HS-5 (cell line): Measurements from ENCODE around the gene KRTAP5-5.
A peak's percentile ranks its signal among the peaks of the same experiment; 100 is the strongest.
"Not testable (repeated sequence)": the region's sequence is repeated elsewhere in the genome, so short reads cannot be mapped to it uniquely, and the experiment has no call there.

Source experiments
- DNase-seq: peaks from one replicate; pipeline ENCODE4 v3.0.0-alpha.2; 2012; ENCODE audit warnings: low read depth

The KRTAP5-5 gene

DNA sequence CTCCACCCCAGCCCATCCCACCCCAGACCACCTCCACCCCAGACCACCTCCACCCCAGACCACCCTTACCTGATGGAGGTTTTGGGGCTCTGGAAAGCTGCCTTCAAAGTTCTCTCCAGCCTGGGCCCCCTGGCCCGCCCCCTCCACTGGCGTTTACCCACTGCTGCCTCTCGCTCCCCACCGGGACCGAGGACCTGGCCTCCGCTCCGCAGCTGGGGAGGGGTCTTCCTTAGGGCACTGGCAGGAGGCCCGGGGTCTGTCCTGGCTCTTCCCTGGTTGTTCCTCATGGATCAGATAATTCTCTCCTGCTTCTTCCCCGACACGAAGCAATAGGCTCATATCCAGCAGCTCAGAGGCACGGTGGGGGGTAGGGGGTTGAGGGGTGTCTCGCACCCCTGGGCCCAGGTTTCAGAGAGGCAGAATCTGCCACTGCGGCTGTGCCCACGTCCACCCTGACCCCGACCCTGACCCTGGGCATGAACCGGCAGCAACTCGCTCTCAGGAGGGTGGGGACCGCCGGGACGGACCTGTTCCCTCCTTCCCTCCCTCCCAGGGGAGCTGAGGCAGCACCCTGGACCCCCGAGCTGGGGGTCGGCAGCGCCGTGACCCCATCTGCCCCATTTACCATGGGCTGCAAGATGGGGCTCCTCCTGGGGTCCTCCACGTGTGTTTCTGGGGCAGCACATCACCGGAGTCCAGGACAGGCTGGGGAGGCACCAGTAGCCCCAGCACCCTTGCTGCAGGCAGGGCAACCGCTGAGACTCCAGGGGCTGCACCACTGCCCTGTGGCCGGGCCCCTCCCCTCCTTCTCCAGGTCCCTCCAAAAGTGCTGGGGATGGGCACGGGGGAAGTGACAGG lies 12.9 kb downstream of the KRTAP5-5 start:
- no peak for DNase-seq

DNA sequence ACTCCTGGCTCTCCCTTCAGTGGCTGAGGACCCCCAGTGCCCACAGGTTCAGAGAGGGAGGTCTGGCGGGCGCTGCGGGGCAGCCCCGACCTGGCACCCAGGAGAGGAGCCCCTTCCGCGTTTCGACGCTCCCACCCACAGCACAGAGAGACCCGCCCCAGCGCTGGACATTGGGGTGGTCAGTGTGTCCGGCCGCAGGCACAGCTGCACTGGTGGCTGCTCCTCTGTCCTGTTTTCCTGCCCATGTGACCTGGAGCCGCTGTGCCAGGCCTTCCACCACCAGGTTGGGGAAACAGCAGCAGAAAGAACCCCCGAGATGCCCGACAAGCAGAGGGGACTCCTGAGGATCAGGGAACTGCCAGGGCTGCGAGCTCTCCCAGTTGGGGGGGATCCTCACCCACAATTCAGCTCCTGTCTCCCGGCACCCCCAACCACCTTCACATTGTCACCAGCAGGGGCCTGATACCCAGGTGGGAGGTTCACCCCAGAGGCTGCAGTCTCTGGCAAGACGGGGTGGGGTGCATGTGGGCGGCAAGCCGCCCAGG lies 13.6 kb downstream of the KRTAP5-5 start:
- no peak for DNase-seq

DNA sequence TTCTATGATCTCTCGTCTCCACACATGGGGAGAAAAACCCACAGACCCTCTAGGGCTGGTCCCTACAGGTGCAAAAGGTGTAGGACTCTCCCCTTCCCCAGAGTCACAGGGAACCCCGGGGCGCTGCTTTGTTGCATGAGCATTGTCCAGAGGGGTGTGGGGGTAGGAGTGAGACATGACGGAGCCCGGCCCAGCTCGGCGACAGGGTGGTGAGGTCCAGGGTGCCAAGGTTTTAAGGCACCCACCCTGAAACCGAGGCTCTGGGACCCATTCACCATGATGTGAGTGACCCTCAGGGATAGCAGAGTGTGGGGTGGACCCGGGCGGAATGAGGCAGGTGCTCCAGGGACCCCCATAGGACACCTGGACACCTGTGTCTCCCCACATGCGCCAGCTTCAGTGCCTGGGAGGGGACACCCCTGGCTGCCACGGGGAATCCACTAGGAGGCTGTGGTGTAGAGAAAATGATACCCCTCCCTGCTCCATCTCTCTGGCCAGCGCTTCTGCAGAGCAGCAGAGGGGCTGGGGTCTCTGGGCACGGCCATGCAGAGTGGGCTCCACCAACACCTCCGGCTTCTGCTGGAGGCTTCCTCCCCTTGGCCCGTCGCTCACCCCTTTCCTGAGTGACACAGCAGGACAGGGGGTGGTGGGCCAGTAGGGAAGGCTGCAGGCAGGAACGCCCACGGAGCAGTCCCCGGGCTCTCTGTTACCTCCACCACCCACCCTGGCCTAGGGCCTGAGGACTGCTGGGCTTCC lies 15.2 kb downstream of the KRTAP5-5 start:
- DNase-seq, result no peak

DNA sequence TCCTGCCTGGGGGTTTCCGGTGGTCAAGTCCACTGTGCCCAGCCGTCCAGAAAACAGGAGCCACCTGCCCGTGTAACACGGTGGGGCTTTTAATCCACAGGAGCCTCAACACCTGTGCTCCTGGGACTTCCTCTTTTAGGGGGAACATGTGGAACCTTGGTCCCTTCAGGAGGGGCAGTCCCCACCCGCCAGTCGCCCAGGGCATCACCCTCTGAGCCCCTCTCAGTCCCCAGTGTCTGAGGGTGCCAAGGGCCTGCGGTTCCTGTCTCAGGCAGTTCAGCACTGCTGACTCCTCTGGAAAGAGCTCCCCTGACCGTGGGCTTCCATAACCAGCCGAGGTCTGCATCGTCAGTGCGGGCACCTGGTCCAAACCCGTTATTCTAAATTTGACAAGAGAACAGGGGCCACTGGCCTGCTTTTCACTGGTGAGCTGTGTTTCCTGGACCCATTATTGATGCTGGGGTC lies 15.8 kb downstream of the KRTAP5-5 start:
- no peak for DNase-seq

DNA sequence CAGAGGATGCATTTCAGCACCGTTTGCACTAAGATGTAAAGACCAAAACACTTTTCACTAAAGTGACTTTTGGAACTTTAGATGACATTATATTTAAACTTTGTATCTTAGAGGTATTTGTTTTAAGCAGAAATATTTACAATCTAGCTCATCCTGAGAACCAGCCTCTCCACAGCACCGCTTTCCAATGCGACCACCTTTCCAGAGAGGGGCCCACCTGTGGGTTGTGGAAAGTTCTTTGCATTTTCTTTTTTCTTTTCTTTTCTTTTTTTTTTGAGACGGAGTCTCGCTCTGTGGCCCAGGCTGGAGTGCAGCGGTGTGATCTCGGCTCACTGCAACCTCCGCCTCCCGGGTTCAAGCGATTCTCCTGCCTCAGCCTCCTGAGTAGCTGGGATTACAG lies 17.0 kb downstream of the KRTAP5-5 start:
- DNase-seq, result not testable (repeated sequence)

DNA sequence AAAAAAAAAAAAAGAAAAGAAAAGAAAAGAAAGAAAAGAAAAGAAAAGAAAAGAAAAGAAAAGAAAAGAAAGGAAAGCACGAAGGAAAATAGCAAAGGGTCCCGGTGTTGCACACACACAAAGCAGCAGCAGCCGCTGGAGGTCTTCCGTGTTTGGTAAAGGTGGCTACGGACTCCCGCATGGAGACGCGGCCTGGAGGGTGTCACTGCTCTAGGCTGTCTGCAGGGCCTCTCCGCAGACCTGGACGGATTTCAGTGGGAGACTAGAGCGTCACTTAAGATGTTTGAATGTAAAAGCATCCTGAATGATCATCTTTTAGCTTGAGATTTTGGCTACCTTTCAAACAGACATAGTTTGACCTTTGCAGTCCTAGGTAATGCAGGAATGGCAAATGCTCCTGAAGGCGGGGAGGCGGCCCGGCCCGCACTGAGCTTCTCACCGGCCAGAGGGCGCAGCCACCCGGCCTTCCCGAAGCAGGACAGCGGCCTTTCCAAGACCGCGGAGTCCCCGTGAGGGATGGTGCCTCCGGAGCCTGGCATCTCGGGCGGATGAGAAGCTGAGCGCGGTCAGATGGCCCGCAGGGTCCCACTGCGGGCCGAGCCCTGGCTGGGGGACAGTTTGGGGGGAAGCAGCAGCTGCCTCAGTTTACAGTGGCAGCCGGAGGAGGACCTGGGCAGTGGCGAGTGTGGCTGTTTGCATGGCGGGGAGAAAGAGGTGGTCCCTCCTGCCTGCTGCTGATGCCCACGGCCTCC lies 18.5 kb downstream of the KRTAP5-5 start:
- DNase-seq, result no peak

DNA sequence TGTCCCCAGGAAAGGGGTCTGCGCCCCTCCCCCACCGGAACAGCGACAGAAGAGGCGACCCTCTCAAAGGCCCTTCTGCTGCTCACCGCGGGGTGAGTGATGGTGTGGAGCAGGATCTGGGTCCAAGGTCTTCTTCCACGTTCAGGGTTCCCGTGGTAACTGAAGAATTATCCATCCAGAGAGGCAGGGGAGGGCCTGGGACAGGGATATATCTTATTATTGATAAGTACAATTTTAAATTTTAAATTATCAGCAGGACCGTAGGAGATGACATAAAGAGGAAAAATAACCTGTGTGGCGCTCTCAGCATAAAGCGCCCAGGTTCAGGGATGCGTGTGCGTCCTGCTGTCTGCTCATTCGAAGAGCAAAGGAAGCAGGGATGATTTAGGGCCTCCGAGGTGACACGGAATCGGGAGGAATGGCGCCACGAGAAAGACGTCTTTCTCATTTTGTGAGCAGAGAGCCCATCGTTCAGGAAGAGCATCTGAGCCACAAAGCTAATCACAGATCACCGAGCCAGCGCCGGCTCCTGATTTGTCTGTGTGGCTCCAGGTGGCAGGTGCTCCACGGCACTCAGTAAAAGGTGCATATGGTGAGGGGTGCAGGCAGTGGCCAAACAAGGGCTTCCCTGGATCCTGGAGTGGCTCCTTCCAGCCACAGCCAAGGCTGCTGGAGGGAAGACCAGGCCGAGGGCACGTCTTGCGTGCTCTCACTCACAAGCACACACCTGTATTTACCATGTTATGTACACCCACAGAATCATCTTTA lies 19.3 kb downstream of the KRTAP5-5 start:
- no peak for DNase-seq

DNA sequence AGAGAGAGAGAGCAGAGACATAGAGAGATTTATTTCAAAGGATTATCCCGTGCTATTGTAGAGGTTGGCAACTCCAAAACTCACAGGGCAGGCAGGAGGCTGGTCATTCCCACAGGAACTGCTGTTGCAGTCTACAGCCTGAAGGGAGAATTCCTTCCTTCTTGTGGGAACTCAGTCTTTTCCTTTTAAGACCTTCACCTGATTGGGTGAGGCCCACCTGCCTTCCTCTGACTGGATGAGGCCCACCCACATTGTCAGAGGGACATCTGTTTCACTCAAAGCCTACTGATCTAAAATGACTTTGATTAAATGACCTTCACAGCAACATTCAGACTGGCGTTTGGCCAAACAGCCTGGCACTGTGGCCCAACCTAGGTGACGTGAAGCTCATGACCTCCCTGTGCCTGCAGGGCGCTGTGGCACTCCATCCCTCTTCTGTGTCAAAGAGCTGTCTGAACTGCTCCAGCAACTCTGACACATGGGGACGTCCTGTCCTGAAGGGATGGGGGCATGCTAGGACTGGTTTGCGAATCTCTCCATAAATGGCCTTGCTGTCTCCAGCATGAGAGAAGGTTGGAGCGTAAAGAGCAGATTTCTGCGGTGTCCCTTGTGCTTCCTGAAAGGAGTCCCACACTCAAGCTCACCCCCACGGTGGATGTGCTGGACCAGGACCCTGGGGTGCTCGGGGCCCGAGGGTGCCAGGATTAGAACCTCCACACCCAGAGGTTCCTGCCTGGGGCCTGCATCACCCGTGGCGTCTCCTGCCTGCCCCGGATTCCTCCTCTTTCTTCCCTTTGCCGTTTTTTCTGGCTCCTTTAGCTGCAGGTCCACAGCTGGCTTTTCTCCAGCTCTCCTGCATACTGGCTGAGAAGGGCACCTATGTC lies 20.7 kb downstream of the KRTAP5-5 start:
- DNase-seq, result no peak

DNA sequence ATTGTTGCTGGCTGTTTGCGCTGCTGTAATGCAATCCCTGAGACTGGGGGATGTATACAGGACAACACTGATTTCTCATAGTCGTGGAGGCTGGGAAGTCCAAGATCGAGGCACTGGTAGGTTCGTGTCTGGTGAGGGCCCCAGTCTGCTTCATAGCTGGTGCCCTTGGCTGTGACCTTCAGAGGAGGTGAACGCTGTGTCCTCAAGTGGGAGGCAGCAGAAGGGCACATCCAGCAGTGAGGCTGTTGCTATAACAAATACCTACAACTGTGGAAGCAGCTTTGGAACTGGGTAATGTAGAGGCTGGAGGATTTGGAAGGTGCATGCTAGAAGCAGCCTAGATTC lies 21.3 kb downstream of the KRTAP5-5 start:
- DNase-seq, result no peak

DNA sequence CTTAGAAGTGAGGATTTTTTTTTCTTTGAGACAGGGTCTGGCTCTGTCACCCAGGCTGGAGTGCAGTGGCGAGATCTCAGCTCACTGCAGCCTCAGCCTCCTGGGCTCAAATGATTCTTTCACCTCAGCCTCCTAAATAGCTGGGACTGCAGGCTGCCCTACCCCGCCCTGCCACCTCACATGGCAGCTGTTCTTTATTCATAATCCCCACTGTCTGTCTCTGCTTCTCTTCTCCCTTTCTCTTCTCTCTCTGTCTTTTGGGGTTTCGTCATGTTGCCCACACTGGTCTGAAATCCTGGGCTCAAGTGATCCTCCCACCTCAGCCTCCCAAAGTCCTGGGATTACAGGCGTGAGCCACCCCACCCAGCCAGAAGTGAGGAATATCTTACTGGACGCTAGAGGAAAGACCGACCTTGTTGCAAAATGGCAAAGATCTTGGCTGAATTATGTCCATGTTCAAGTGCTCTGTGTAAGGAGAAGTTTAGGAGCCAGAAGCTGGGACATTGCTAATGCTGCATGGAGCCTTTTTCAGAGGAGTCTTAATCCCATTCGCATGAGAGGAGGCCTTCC lies 21.9 kb downstream of the KRTAP5-5 start:
- DNase-seq, result no peak

DNA sequence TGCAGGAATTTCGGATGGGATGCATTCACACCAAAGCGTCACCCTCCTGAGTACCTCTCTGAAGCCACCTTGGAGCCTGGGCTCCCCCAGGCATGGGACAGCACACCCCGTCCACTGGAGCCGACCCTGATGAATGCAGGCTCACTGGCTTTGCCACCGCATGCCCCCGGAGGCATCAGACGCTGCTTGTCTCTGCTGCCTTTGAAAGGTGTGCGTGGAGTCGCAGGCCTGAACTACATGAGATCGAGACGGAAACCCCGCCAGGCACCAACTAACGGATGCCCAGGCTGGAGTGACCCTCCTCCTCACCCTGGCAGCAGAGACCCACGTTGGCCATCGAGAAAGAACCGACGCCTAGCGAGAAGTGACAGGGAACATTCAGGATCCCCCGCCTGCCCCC lies 22.5 kb downstream of the KRTAP5-5 start:
- DNase-seq, result no peak

DNA sequence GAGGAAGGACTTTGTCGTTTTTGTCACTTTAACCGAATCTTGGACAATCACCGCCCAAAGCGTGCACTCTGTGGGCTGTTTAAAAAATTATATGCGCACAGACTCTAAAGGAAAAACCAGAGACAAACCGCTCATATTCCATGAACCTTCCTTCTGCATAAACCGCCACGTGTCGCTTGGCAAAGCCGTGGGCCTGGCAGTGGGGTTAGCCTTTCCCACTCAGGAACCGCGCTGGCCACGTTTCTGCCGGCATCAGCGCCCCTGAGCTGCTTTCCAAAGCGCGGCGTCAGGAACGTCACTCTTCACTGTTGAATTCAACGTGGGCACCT lies 22.8 kb downstream of the KRTAP5-5 start:
- DNase-seq, result no peak

DNA sequence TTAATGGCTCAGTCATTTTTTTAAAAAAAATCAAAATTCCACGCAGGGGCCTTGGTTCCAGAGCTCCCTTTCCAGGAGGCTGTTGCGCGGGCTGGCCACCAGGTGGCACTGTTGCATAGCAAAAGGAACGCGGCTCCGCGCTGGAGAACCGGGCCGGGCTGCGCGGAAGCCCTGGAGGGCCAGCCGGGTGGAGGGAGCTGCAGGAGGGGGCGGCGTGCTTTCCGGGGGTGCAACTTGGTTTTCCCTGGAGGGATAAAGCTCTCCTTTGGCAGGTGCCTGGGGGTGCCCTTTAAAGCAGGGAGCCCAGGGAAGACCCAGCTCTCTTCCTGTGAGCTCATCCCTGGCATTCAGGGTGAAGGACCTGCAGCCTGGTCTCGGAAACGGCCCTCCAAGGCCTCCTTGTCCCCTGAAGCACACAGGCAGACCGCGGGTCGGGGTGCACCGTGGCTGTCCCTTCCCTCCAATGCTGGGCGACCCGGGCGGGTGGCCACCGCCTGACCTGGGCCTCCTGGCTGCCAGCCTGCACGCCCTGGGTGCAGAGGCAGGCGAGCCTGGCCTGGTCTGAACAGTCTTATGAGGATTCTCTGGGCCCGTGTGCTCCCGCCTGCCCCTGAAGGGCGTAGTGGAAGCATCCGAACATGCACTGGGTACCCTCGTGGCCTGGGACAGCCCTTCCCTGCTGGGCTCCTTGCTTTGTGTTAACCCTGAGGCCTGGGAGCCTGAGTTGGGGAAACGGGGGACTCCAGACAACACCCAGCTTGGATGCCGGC lies 23.4 kb downstream of the KRTAP5-5 start:
- DNase-seq, result peak; percentile 3

DNA sequence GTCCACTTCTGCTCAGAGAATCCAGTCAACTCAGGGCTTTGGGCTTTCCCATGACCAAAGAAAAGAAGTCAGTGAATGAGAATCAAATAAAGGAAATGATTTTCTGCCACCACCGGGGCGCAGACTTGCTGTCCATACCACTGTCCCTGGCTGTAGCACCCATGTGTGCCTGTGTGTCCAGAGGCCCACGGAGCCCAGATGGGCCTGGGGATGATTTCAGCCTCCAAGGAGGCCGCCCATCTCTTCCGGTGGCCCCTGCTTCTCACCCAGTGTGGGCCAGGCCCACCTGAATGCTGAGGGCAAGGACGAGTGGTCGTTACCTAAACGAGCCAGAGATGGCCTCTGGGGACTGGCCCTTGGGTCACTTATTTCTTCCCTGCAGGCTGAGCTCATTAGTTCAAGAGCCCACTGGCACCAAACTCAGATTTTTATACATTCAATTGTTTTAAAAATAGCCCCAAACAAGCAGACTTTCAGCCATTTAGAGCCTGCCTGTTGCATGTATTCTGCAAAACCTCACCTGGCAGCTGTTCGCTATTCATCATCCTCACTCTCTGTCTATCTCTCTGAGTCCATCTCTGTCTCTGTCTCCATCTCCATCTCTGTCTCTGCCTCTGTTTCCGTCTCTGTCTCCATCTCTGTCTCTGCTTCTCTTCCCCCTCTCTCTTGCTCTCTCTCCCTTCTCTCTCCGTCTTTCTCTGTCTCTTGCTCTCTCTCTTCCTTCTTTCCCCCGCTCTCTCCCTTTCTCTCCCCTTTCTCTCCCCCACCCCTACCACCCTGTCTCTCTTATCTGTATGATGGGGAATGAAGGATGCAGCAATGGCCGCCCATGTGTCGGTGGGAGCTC lies 24.2 kb downstream of the KRTAP5-5 start:
- no peak for DNase-seq

DNA sequence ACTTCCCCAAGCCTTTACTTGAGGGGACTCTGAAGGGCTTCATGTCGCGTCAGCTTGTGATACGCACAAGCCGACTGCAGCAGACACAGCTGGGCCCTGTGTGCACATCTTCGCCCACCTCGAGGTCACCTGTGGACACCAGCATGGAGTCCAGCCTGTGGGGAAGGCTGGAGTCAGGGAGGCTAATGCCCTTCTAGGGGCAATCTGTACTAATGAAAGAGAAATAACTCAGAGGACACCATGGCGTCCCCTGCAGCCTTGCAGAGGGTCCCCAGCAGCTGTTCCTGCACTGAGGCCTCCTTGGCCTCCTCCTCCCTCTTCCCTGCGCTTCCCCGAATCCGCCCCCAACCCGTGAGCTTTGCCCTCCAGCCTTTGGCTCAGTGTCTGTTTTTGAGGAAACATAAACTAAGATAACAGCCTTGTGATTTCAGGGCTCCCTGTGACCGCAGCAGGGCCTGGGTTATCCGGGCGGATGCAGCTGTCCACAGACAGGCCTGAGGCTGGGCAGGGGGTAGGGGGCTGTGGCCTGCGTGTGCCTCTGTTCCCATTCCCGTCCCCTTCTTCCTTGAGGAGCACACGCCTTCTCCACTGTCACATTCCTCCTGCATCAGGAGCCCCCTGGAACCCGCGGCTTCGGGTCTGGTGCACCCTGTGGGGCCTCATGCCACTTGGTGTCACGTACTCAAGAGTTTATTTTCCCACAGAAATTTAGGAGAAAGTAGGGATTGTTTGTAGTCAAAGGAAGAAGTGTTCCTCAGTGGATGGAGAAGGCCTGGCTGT lies 25.0 kb downstream of the KRTAP5-5 start:
- DNase-seq, result no peak

DNA sequence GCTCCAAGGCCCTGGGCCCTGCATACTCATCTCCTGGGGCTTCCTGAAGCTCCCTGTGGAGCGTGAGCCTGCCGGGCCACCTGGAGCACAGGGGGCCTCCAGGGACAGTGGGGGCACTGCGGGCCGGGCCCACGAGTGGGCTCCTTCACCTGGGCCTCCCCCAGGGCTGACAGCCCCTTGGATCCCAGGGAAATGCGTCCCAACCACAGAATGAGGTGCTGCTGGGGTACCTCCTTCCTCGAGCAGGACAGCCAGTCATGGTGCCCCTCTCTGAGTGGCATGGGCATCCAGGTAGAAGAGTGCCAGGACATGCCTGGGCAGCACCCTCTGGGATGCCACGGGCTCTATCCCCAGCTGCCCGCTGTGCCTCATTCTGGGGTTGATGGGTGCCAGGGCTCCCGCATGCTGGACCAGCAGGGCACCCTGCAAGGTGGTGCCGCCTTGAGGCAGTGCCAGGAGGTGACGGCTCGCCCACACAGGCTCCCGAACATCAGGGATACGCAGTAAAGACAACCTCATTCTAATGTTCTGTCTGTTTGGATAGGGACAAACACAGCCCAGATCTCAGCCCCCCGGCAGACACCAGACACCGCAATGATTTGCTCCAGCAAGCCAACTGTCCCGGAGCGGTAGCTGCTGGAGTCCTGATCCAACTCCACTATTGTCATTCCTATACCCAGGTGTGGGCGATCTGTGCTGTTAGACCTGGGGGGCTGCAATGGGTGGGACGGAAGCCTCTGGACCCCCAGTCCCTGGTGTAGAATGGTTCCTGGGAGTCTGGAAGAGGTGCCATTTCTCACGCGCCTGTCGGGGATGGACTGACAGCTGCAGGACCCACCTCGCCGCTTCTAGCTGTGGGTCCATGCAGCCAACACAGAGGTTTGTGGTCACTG lies 25.8 kb downstream of the KRTAP5-5 start:
- DNase-seq, result no peak

DNA sequence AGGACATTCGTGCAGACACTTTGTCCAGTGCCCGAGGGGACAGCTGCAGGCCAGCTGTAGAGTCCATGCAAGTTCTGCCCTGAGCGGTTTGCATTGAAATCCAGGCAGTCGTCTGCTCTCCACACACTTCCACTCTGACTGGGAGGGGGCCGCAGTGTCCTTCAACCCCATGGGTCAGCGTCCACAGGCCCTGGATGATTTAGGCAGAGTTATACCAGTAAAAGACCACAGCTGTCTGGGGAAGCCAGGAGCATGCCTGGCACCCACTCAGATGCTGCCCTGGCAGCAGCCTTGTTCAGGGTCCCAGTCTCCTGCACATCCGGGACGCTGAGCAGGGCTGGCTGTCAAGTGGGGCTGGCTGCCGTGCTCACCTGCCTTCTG lies 26.5 kb downstream of the KRTAP5-5 start:
- DNase-seq, result no peak
